ENCODE results near the gene SLIT3.

SLIT3 gene

DNA sequence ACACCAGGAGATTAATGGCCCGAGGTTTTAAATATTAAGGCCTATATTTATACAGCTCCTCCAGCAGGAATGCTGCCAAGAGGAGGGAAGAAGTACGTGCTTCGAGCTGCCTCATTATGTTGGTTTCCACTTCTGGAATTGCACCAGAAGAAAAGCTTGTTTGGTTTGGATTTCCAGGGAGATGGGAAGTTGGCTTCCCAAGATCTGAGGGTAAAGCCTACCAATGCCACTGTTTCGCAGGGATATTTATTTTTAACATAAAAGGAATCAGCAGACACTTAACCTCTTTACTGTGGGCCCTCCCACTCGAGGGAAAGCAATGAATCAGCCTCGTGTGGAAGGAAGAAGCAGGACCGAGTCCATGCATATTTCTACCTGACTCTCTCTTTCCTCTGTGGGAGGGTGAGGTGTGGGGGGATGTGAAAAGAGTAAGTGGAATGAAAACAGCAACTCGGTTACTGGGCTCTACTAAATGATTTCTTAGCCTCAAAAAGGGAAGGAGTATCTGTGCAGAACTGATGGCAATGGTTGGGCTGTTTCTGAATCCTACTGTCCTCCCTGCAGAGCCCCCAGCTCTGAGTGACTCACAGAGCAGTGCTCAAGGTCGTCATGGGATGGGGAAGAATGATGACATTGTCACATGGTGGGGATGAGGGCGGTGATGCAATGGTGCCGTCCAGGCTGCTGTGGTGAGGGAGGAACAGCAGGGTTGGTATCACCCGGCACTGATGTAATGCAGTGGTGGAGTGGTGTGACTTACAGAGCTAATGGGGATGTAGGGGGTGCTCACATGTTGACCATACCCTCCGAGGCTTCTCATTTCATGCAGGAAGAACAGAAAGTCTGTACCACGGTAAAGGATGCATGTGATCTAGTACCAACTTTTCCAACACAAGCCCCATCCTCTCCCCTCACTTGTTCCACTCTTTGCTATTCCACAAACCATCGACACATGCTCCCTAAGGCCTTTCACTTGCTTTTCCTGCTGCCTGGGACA, 506.8 kb downstream of the SLIT3 start:
- peak; percentile 83 for DNase-seq

DNA sequence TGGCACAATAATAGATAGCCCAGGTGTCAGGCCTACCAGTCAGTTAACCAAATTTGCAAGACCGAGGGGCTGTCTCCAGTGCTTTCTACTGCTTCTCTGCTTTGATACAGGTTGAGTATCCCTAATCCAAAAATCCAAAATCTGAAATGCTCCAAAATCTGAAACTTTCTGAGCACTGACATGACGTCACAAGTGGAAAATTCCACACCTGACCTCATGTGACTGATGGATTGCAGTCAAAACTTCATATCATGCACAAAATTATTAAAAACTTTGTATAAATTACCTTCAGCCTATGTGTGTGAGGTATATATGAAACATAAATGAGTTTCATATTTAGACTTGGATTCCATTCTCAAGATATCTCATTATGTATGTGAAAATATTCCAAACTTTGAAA, 508.3 kb downstream of the SLIT3 start:
- DNase-seq, result no peak

DNA sequence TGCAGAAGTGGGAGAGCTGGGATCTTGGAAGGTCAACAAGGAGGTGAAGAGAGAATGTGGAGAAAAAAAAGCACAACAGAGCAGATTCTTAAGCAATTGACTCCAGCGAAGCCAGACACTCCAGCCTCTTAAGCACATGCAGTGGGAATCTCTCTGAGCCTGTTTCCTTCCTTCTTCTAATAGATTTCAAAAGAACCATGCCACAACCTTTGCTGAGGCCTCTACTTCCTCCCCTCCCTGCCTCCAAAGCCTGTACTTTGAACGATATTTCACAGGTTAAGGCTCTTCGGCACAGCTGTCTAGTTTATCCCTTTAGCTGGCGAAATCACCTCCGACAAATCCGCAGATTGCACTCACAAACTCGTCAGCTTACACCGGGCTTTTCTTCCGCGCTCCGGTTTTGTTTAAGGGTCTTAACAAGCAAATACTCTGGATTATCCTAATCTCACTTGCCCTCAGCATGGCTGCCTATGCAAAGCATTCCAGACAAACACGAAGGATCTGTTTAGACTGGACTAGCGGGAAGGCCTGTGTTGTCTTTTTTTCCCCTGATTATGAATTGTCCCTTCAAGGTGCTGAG, 510.2 kb downstream of the SLIT3 start:
- no peak for DNase-seq

DNA sequence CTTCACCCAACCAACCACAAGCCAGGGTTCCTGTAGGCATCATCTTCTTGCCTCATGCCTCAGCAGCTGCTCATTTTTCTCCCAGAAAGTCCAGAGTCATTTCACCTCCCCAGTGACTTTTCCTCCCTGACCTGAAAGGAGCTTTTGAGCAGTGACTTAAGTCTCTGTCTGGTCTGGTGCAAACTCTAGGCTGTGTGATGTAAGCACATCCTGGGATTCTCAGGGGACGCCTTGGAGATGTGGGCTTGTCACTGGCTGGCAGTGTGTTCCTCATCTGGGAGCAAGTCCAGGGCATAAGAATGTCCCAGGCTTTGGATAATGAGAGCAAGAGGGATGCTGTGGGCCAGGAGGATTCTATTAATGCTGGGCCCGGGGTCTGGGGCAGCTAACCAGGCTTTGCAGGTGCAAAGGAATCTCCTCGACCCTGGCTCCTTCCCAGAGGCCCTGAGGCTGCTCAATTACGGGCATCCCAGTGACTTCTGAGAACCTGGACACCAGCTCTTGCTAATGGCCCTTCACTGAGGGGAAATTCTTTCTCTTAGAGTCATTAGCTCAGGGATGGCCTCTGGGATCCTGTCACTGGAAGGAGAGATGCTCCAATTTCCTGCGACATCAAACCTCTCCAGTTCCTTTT, 510.8 kb downstream of the SLIT3 start:
- no peak for DNase-seq

DNA sequence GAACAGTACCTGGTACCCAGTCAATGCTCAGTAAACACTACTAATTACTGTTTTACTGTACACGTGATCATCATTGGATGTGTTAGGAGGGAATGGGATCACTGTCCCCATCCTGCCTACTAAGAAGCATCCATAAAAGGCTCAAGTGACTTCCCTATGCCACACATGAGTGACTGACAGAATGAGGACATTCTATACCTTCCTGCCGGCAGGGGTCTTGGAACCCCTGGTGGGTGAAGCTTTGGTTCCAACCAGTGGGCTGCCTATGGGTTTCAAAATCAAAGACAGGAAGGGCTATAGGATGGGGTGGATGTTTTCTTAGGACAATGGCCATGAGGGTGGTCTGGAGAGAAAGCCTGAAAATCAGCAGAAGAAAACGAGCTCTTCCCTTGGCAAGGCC, 512.2 kb downstream of the SLIT3 start:
- no peak for DNase-seq

DNA sequence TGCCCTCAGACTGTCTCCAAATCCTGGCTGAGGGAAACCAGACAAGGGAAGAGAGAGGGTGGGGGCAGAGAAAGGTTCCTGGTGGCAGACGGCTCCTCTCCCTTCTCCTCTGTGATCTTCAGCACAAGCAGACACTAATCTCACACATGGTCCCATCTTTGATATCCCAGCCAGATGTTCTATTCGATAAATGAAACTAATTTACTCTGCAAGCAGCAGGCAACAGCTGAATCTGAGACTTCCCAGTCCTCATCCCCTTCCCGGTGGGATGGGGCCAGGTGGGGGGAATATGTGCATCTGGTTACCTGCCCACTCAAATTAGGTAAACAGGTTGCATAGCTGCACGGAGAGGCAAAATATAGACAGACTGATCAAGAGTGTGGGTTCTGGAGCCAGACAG, 512.8 kb downstream of the SLIT3 start:
- DNase-seq, result no peak

DNA sequence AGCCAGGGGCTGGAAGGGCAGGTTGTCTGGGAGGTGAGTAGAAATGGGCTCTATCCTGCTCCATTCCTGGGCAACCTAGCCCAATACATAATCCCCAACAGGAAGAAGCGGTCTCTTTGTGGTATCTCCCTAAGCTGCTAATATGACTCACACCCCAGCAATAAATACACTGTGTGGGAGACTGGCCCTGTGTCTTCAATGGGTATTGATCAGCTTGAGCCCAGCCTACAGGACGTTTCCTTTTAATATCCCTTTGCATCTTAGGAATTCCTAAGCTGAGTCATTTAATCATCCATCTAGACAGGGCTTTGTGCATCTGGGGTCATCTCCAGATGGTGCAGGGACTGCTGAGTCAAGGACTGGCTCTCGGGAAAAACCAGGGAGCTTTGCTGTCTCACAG, 514.8 kb downstream of the SLIT3 start:
- DNase-seq, result peak; percentile 83

DNA sequence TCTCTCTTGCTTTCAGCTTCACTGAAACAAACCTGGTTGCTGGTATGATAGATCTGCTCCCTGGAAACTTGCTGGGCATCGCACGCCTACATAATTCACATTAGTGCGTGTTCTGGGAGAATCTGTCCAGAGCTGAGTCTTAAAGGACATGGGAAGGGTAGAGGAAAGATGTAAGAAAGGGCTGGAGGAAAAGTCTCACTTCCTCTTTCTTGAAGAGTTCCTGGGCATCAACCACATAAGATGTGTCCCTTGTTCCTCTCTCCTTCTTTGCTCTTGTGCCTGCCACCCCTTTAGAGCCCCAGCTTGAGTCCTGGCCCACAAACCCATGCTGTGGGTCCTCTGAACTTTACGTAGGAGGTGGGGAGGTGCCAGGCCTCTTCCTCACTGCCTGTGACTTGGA, 516.5 kb downstream of the SLIT3 start:
- DNase-seq, result no peak

DNA sequence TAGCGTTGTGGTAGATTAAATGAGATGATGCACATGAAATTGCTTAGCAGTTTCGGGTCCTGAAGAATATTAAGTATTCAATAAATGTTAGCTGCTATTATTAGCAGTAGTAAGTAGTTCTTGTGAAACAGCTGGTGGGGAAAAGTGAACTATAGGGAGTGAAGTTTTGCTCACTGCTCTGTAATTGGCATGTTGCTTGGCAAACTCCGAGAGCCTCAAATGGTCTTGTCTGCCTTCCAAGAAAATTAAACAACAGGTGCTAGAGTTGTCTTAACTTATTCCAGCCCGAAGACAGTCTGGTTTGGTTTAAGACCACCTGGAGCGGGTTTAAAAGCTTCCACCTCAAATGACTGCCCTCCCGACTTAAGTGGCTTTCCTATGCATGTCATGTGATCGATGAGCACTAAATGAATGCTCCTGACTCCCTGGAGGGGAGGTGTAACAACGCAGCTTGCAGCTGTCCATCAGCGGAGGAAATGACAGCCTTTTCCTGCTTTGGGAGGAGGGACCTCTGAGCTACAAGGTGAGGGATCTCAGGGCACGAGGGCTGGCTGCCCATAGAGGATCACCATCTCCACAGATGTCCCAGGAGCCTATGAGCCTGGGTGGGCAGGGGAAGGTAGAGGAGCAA, 518.9 kb downstream of the SLIT3 start:
- DNase-seq, result no peak

DNA sequence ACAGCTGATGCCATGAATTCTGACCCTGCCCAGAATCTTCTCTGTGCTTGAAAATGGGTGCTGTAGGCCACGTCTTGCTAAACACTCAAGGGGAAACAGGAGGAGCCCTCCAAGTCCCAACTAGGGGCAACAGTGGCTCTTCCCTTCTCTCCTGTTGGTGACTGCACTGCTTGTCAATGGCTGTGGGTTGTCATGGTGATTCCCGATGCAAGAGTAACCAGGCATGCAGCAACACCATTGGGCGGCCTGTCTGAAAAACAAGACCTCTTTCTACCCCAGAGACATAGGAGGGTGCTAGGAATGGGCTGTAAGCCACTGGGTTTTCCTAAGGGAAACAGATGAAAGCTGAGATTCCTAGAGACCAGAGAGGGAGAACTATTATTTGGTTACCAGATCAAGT, 520.1 kb downstream of the SLIT3 start:
- DNase-seq, result no peak

DNA sequence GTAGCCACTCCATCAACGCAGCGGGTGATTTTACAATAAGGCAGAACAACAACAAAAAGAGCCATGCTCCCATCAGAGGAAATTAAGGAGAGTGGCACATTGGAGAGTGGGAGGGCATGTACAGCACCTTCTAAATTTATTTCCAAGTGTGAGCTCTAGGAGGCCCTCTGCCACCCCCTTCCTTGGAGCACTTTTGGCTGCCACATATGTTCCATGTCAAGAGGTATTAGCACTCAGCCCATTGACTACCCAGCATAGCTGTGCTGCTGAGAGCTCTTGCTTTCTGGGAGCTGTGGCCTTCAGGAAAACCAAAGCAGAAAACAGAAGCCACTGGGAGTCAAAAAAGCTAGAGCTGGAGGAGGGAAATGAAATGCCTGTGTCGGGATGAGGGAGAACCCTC, 521.6 kb downstream of the SLIT3 start:
- no peak for DNase-seq

DNA sequence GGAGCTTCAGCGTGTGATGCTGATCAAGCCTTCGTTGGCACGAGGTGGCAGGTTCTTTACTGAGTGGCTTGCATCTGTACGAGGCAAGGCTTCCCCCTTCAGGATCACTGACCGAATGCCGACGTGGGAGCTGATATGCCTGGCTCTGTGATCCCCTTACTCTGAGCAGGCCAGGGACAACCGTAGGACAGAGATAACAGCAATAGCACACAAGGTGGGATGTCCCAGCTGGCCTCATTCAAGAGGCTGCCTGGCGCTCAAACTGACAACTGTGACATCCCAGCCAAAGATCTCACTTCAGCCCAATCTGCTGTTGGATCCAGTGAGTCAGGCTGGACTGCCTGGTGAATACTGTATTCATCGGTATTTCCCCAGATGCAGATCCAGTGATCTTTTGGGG, 522.4 kb downstream of the SLIT3 start:
- DNase-seq, result no peak

DNA sequence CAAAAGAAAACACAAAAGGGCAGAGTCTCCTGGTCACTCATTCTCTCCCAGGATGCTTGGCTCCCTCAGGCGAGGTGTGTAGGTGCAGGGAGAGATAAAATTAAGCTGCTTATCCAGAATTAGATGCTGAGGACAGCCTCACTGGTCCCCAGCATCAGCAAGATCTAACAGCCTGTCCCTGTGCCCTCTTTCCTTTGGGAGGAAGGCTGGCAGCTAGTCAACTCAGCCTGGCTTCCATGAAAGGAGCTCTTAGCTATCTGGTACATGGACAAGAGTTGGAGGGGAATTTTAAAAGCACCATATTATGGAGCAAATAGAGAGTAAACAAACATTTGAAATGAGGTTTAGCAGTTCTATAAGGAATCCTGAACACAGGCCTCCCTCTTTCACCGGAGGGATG, 523.3 kb downstream of the SLIT3 start:
- DNase-seq, result no peak

DNA sequence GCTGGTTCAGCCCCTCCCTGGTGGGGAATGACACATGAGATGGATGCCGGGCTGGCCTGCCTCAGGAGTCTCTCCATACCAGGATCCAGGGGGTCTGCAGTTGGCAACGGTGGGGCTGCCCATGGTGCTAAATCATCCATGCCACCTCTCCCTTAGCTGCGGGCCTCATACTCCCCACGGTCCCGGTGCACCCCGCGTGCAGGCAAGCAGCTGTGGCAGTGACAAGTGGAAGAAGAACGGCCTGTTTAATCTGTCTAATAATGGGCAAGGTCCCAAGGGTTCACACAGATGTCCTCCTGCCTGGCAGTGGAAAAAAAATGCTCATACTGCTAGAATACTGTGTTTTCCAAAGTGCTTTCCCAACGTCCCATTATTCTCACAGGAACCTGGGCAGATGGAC, 524.9 kb downstream of the SLIT3 start:
- no peak for DNase-seq

DNA sequence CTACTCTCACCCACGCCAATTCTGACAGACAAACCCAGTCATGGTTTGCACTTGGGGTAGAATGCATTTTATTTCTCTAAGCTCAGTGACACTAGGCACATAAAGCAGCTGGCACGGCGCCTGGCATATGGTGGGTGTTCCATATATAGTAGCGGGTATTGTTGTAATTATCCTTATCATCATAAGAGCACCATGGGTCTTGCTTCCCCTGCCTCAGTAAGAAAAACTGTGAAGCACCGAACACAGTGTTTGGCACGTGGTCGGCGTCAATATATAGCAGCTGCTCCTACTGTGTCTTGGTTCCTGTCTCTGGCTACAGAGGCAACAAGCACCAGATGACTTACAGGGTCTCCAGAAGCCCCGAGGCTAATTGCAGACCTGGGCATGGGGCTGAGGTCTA, 527.7 kb downstream of the SLIT3 start:
- no peak for DNase-seq

DNA sequence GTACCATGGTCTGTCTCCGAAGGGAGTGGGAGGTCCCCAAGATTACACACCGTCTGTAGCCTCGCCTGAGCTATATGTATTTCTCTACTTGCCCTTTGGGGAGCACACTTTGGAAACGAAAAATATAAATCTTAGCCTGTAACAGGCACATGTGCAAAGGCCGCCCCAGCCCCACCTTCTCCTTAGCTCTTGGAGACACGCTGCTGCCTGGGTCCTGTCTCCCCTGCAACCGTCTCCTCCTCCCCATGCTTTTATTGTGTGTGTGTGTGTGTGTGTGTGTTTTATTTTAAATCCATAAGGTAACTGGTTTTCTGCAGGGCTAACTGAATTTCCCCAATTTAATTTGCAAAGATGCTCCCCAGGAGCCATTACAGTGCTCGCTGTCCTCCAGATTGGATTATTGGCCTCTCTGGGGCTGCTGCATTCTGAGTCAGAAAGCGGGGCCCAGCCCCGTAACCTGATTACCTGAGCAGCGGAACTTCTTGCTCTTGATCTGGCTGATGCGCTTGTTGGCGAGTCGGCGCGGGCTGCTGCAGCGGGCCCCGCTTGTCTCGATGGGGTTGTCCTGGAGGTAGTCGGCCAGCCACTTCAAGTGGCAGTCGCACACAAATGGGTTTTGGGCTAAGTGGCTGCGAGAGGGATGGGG, 528.5 kb downstream of the SLIT3 start:
- DNase-seq, result peak; percentile 40

DNA sequence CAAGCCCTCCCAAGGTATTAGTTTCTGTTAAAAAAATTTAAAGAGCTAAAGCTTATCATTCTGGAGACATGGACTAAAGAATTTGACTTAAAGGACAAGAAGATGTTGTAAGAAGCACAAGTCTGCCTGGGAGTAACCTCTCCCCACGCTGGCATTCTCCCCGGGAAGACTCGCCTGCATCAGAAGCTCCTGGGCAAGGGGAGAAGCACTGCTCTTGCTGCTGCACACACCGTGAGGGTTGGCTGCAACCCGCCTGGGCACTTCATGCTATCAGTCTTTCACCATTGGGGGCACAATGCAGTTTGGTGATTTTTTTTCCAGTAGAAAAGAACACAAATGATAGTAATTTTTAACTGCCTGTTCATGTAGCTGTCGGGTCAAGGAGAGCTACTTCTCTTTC, 529.3 kb downstream of the SLIT3 start:
- no peak for DNase-seq

DNA sequence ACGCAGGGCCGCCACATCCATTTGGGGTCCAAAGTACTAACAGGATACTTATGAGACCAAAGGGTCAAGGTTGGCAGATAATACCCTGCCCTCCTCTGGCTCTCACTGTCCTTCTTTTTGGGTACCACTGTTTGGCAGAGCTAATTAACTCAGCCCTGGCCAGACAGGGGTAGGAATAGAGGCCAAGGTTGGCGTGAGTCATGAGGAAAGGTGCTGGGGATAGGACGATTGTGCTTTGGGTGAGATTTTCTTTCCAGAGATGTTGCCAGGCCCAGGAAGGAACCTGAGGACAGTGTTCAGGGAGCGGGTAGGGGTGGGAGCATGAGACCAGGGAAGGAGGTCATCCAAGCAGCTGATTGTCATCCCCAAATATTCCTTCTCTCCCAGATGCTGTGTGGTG, 529.9 kb downstream of the SLIT3 start:
- DNase-seq, result no peak

DNA sequence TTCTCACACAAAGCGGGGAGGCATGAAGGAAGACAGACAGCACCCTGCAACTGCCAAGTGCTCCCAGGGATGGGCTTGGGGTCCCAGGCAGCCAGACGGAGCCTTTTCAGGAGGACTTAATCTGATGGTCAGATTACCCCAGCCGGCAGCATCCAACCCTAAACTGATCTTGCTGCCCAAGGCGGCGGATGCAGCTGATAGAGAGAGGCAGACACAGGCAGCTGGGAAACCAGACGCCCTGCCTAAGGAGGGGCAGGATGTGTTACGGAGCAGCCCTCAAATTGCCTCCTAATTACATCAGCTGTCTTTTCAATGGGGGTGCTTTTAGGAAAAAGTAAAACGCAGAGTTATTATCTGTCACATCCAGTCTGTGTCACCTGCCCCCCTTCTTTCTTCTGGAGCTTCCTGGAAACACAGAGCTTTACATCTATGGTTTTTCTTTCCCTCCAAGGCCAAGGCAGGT, 530.9 kb downstream of the SLIT3 start:
- DNase-seq, result peak; percentile 72

DNA sequence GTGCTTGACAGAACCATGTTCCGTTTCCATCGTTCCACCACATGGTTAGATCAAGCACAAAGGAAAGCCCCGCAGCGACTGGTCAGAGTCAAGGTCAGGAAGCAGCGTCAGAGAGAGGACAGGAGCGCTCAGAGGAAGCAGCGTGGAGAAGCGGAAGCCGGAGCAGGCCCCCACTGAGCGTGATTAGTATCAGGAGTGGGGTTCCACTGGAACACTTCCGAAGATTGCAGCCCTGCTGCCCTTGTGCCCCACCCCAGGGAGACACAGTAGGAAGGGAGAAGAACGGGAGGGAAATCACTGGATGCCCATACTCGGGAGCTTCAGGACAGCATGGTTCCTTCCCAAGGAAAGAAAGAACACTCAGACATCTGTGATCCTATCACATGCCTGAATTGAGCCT, 532.8 kb downstream of the SLIT3 start:
- DNase-seq, result no peak

DNA sequence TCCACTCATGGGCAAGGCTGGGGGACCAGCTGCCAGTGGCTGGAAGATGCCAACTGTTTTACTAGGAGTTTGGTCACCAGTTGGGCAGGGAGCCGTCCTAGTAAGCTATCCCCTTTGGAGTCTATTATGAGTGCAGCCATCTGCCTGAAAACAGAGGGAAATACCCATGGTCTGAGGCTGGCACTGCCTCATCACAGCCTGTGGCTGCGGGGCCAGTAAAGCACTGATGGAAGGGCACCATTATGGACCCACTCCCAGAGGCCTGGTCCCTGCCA, 534.6 kb downstream of the SLIT3 start:
- DNase-seq, result no peak

DNA sequence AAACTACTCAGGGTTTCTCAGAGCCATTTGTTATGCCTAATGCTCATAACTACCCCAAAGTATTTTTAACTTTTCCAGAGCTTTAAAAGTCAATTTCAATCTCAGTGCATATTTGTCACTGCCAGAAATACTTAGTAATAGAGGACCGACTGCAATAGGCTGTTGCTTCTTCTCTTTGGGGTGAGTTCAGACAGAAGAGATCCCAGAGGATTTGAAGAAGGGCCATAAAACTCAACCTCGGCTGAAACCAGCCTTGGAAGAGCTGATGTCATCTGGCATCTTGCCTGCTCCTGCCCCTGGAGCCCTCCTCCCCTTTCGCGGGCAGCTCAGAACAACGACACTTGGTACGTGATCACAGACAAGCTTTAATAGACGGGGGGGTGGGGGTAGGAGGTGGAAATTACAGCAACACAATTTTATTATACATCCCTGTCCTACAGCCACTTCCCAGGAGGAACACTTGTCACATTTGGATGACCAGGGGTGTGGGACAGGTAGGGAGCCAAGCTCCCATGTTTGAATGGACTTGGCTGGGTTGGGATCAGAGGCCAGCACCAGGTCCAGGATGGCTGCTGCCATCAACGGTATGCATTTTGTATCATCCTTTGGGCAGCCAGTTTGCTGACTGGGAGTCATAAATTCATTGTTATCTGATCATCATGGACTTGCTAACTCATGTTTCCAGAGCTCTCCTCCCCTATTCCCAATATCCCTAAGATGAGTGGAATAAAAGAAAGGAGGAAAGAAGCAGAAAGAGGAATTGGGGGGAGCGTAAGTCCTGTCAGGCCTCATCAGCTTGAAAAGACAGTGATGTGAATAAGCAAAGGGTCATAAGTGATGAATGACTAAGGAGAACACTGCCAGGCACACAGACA, 535.2 kb downstream of the SLIT3 start:
- DNase-seq, result peak; percentile 90

All from fibroblast of skin of abdomen (primary cell).